T1000 (cell line): ENCODE measurements around the gene EEF2KMT.
"Not testable (repeated sequence)": the region's sequence is repeated elsewhere in the genome, so short reads cannot be mapped to it uniquely, and the experiment has no call there.

Source experiments
- DNase-seq: peaks from one replicate; lab custom pipeline; 2025; ENCODE audit warnings: mixed read lengths; lab: John Stamatoyannopoulos, UW

EEF2KMT gene

DNA sequence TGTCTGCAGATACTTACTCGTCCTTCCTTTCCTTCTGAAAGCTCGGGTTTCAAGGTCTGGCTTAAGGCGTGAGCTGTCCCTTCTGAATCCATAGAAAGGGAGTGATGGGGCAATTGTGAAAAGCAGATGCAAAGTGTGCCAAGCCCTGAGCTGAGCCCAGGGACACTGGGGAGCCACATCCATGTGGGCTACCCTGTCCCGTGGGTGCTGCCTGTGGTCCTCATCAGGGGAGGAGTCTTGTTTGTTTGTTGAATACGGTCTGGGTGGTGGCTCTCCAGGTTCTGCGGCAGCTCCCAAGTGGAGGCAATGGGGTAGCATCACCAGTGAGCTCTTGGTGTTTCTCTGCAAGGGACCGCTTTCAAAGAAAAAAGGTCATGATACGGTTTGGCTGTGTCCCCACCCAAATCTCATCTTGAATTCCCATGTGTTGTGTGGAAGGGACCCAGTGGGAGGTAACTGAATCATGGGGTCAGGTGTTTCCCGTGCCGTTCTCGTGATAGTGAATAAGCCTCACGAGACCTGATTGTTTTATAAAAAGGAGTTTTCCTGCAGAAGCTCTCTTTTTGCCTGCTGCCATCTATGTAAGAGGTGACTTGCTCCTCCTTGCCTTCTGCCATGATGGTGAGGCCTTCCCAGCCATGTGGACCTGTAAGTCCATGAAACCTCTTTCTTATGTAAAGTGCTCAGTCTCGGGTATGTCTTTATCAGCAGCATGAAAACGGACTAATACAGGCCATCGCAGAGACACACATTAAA lies 27.0 kb downstream of the EEF2KMT start:
- DNase-seq = no peak

DNA sequence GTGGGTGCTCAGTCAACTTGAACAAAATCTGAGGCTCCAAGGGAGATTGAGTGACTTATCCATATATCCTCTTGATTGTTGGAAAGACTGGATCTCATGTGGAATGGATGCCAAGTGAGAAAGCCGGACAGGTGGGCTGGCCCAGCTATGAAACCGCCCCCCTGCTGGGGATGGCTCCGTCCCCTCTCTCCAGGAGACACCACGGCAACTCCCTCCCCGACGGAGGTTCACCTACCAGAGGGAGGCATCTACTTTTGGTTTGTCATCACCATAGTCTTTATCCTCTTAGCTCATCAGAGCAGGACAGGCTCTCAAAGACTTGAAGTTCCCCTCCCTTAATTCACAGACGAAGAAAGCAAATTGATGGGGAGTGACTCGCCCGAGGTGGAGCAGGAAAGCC lies 27.7 kb downstream of the EEF2KMT start:
- no peak for DNase-seq

GRCh38 chr16:5069048-5069447 lies 28.5 kb downstream of the EEF2KMT start:
- no peak for DNase-seq

- no peak for DNase-seq
These were observed 31.1 kb downstream of the EEF2KMT start for GRCh38 chr16:5066511-5066910.

- DNase-seq = no peak
These were observed 31.8 kb downstream of the EEF2KMT start, which contains the start of gene C16orf89 for GRCh38 chr16:5065813-5066212. C16orf89 (minus strand) TSS chr16:5065956; CDS start chr16:5065908, 48 bp downstream.

- no peak for DNase-seq
These were observed 32.3 kb downstream of the EEF2KMT start for GRCh38 chr16:5065326-5065725.

- no peak for DNase-seq
These were observed 32.7 kb downstream of the EEF2KMT start for GRCh38 chr16:5064915-5065314.

DNA sequence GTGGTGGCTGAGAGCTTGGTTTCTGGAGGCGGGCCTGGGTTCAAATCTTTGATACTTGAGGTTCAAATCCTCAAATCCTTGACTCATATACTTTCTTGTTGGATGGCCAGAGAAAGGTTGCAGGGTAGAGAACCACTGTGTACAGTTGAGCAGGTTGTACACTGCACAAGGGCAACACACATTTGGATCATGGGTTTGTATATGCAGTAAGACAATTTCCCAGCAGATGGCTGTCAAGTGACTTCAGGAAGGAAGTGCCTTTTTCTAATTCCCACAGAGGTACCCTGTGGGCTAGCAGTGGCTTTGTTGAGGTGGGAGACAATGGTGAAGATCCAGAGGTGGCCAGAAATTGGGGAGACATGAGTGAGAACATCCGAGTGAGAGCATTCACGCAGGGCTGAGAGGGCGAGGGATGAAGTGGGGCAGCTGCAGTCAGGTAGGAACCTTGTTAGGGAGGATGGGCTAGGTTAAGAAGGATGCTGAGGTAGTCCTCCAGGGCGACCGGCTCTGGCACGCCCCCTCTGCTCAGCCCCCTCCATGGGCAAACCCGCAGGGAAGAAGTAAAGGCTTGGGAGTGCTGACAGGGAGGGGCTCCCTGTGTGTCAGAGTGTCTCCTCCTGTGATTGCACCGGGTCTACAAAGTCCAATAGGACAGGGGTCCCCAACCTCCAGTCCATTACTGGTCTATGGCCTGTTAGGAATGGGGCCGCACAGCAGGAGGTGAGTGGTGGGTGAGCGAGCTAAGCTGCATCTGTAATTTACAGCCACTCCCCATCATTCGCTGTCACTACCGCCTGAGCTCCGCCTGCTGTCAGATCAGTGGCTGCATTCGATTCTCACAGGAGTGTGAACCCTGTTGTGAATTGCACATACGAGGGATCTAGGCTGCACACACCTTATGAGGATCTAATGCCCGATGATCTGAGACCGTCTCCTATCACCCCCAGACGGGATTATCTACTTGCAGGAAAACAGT lies 34.5 kb downstream of the EEF2KMT start:
- DNase-seq = no peak

GRCh38 chr16:5062051-5062450 lies 35.5 kb downstream of the EEF2KMT start:
- no peak for DNase-seq

- DNase-seq = no peak
These were observed 37.4 kb downstream of the EEF2KMT start for GRCh38 chr16:5060073-5060641.

GRCh38 chr16:5059386-5060072 lies 38.1 kb downstream of the EEF2KMT start:
- DNase-seq = no peak

DNA sequence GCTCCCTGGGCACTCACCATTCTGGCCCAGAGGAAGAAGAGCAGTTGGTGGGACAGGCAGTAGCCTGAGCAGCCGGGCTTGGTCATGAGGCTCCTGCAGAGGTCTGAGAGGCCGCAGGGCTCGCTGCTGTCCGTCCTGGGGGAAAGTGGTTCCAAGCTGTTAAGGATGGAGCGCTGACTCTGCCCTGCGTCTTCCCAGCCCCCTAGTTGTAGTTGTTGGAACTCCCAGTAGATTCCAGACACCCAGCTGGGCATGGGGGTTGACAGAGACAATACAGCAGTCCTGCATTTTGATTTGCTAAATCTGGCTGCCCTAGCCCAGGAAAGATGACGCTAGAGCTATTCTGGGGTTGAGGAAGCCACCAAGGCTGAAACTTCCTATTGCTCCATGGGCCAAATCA lies 39.1 kb downstream of the EEF2KMT start:
- DNase-seq = no peak

GRCh38 chr16:5056352-5056751 lies 41.2 kb downstream of the EEF2KMT start:
- no peak for DNase-seq

DNA sequence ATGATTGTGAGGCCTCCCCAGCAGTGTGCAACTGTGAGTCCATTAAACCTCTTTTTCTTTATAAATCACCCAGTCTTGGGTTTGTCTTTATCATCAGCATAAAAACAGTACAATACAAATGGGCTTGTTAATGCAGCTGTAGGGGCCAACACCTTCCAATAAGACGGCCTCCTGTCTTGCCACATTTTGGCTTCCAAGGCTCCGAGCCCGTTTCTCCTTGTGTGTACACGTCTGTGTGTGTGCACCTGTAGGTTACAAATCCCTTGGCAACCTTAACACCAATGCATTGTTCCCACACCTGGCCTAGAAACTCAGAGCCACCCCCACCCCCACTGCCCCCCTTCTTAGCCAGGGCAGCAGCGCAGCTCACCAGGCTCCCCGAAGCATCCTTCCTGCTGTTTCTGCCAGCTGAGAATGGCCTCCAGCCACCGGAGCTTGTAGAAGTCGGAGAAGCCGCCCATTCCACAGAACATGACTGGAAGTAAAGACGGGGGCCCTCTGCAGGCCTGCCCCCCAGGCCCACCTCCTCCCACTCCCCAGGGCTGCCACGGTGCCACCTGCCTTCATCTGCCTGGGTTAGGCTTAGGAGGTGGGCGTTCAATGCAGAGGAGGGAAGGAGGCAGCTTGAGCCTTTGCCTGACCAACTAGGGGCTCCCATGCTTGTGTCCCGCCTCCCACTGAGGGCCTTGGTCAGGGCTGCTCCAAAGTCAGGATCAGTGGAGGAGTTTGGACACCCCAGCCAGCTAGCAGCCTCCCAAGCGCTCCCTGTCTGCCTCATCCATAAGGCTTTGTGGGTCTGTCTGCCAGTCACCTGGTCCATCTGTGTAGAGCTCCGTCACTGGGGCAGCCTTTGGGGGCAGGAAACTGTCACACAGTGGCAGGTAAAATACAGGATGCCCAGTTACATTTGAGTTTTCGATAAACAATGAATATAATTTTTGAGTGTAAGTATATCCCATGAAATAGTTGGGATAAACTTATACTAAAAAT lies 42.4 kb downstream of the EEF2KMT start:
- DNase-seq = no peak

DNA sequence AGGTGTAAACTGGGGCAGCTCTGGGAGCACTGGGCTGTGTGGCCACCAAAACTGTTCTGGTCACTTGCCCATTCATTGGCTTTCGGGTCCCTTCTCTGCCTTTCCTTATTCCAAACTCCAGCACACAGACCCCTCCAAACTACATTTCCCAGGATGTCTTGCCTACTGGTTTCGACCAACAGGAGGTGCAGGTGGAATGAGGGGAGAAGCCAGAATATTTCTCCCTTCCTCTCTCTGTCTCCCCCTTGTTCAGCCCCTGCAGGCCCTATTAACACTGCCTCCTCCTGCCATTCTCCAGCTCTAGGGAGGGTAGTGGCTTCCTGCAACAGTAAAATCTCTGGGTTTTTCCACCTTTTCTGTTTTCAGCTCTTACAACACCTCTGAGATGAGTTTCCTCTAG lies 50.7 kb downstream of the EEF2KMT start:
- DNase-seq = no peak

GRCh38 chr16:5045499-5046115 lies 52.0 kb downstream of the EEF2KMT start:
- DNase-seq = no peak

DNA sequence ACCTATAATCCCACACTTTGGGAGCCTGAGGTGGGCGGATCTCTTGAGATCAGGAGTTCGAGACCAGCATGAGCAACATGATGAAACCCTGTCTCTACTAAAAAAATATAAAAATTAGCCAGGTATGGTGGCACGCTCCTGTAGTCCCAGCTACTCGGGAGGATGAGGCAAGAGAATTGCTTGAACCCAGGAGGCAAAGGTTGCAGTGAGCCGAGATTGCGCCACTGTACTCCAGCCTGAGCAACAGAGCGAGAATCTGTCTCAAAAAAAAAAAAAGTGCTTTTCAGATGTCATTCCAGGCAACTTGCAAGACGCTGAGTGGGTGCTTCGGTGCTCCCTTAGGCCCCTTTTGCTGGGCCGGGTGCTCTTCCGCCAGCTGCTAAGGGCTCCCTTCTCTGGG lies 53.0 kb downstream of the EEF2KMT start:
- not testable (repeated sequence) for DNase-seq

- DNase-seq = no peak
These were observed 53.5 kb downstream of the EEF2KMT start for GRCh38 chr16:5044011-5044540.

- DNase-seq = no peak
These were observed 54.9 kb downstream of the EEF2KMT start for GRCh38 chr16:5042574-5043171.
